ENCODE measurements around the gene MRTFB.

DNA sequence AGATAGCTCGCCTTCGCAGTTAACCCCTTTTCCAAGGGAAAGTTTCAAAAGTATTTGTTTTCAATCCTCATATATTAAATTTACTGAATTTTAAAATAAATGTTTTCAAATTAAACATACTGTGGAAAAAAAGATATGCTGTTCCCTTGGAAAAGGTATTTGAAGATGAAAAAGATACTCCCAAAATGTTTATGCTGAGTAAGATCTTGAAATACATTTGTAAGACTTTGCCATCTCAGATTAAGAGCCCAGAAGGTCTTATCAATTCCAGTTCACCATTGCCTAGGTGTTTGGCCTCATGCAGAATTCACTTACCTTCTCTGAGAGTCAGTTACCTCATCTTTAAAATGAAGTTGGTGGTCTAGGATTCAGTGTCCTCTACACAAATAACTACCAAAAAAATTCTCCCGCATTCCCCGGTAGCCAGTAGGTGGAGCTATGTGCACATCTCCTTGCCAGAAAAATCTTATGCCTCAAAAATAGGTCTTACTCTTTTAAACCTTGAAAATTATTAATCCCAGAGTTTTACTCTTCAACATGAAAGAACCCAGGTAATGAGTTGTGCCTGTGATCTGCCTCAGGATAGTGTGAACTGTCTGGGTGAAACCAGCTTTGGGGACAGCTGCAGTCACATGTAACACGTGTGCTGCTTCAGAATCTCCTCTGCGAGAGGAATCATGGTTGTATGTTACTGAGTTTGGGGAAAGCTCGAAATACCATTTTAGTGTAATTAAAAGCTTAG, 178.3 kb downstream of the MRTFB start:
- no peak for TF ChIP-seq POLR2A (IDR thresholded peaks at IDR 0.05; ENCODE audit: low read length)
- TF ChIP-seq GATA1 (IDR thresholded peaks at IDR 0.05; ENCODE audit: low read depth, low read length) = no peak

Data from erythroblast (primary cell).